Transverse colon (tissue), 4 donors: ENCODE data around the gene SRRM5. TPM values are rescaled to one million over a fixed set of nuclear protein-coding genes. Genes with fewer than 3 reads are reported as not detected.

Experiments used
- DNase-seq: peaks from one replicate; pipeline ENCODE4 v3.0.0-alpha.2; 2019
- H3K27ac ChIP-seq, 4 donors: fragments of 200-600 bp; sonication (generic); 2 replicates each; pipeline ENCODE4 v1.5.1; 2016 to 2018; ENCODE audit warnings: inconsistent platforms in 4 of 4
- H3K27me3 ChIP-seq: fragments of 200-600 bp; sonication (generic); 2 replicates; pipeline ENCODE4 v1.5.1; 2017; ENCODE audit warnings: inconsistent platforms
- H3K36me3 ChIP-seq, 4 donors: fragments of 200-600 bp; sonication (generic); 2 replicates each; pipeline ENCODE4 v1.5.1; 2017 to 2019; ENCODE audit warnings: inconsistent platforms in 4 of 4
- H3K4me1 ChIP-seq, 4 donors: fragments of 200-600 bp; sonication (generic); 2 replicates each; pipeline ENCODE4 v1.5.1; 2017 to 2020; ENCODE audit warnings: inconsistent platforms in 4 of 4
- H3K4me3 ChIP-seq, 4 donors: fragments of 200-600 bp; sonication (generic); 1 replicate in 1 of 4; 2 replicates in 3 of 4; pipeline versions ENCODE4 v1.5.1 to v1.6.1; 2017 to 2019; ENCODE audit warnings: inconsistent platforms in 4 of 4
- H3K9me3 ChIP-seq, 2 donors: fragments of 200-600 bp; sonication (generic); 2 replicates each; pipeline ENCODE4 v1.5.1; 2017 to 2019; ENCODE audit warnings: inconsistent platforms in 2 of 2
- EP300 ChIP-seq: sonication (generic); formaldehyde crosslinking; IDR thresholded peaks from one replicate; pipeline ENCODE4 v1.6.1; 2017; ENCODE audit warnings: antibody characterized with exemption, low read depth
- POLR2A ChIP-seq: fragments of 450-650 bp; IDR thresholded peaks from one replicate; pipeline ENCODE4 v1.6.1; 2016; ENCODE audit warnings: antibody characterized with exemption, mild to moderate bottlenecking, moderate library complexity
- POLR2AphosphoS5 ChIP-seq, 3 donors: sonication (generic); formaldehyde crosslinking; IDR thresholded peaks; one replicate each; pipeline ENCODE4 v1.6.1; 2016; ENCODE audit warnings: antibody characterized with exemption in 3 of 3
- WGBS, 2 donors: methylation state at CpG; one replicate each; pipeline ENCODE4 v1.1.5; 2018; ENCODE audit warnings: low coverage in 1 of 2; 5-methylcytosine and 5-hydroxymethylcytosine counted together
- in situ Hi-C, 4 donors: fragments of 200-750 bp; cut with MboI; loops; one replicate each; pipeline versions ENCODE4 v1.15.0 to v1.15.1; 2017; ENCODE audit warnings: low sequenced_read_pairs in 3 of 4, low pct_ligation_motif_present in 1 of 4, low pct_unique_long_range_greater_than_20kb in 1 of 4
- intact Hi-C: fragments of 100-400 bp; cut with DNase I; formaldehyde crosslinking; loops from one replicate; pipeline ENCODE4 v1.15.1; 2023; ENCODE audit warnings: low total_unique reads
- total RNA-seq, 4 donors: library from RNA; depleted of rRNA; stranded (reverse); fragments of >200 nt; gene quantifications; one replicate each; pipeline ENCODE4 v1.1.0, GENCODE V29; 2016
- TF ChIP-seq, protein P1 (sequence below), 5 experiments: fragments of 200-600 bp in 3 of 5; fragments of 450-650 bp in 2 of 5; sonication (generic) in 3 of 5; IDR thresholded peaks; 1 replicate in 2 of 5; 2 replicates in 3 of 5; pipeline ENCODE4 v1.5.1; 2016 to 2017; ENCODE audit warnings: antibody characterized with exemption in 5 of 5, inconsistent platforms in 3 of 5, mild to moderate bottlenecking in 2 of 5, moderate library complexity in 1 of 5

Gene SRRM5
- total RNA-seq, 4 donors from 2014 or later = 0.14 to 2.2 (median 0.64) TPM; not detected in 1

GRCh38 chr19:43572171-43572588 lies 39.7 kb upstream of the SRRM5 start:
- Histone ChIP-seq H3K36me3 (no peaks in the 10 kb centered on the region), H3K4me3 (no peak overlapping the region), H3K9me3 (no peaks in the 10 kb centered on the region), H3K27ac (peak overlapping the region in 2 of 4 donors; percentile 37 to 45), H3K27me3 (no peaks in the 10 kb centered on the region), H3K4me1 (peaks cover 5 to 21% (median 12%) of the 10 kb centered on the region in 4 donors)
- intact Hi-C loops = loop anchor here (2.0 kb wide), 1 partner anchor 31 kb away; no protein-coding TSS in a partner anchor
- in situ Hi-C loops = no loop called here
- 54 to 69% methylated on average over 3 of the region's 3 CpGs for WGBS, 2 donors
- no peak for TF ChIP-seq POLR2AphosphoS5 (IDR thresholded peaks at IDR 0.05)
- TF ChIP-seq EP300 = no peak
- no peak for TF ChIP-seq POLR2A
- DNase-seq = no peak

DNA sequence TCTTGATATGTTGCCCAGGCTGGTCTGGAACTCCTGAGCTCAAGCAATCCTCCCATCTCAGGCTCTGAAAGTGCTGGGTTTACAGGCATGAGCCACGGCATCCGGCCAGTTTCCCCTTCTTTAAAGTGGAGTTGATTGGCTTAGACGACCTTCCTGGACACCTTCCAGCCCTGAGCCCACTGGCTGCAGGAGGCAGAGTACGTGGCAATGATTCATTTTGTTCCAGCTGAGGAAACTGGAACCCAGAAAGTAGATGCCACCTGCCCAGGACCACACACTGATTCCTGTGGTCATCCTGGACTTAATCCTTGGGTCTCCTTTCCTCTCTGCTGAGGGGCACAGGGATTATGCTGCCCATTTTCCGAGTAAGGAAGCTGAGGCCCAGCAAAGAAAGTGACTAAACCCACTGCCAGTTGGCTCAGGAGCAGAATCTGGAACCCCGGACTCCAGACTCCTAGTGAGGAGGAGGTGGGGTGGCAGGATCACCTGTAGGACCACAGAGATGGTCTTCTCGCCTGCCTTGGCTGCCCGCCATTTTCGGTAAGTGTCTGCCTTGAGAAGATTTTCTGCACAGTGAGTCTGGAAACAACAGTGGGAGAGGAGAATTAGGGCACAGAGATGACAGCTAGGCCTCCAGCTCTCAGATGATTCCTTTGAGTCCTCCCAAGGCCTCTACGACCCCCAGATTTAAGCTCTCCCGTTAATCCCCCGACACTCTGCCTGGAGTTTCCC lies 37.3 kb upstream of the SRRM5 start:
- Histone ChIP-seq H3K9me3 (no peaks in the 10 kb centered on the region), H3K36me3 (no peaks in the 10 kb centered on the region), H3K4me1 (peaks cover 5 to 22% (median 12%) of the 10 kb centered on the region in 4 donors), H3K4me3 (peak overlapping the region; percentile 72 to 99 (median 88)), H3K27ac (peak overlapping the region; percentile 81 to 94 (median 92)), H3K27me3 (no peaks in the 10 kb centered on the region)
- in situ Hi-C loops = no loop called here
- intact Hi-C loops = no loop called here
- no peak for DNase-seq
- WGBS, 2 donors = 0 to 28% methylated on average over 3 to 12 of the region's 12 CpGs
- TF ChIP-seq POLR2AphosphoS5 (IDR thresholded peaks at IDR 0.05) (no peak), EP300 (no peak), POLR2A (no peak)
- TF ChIP-seq, protein P1, sequence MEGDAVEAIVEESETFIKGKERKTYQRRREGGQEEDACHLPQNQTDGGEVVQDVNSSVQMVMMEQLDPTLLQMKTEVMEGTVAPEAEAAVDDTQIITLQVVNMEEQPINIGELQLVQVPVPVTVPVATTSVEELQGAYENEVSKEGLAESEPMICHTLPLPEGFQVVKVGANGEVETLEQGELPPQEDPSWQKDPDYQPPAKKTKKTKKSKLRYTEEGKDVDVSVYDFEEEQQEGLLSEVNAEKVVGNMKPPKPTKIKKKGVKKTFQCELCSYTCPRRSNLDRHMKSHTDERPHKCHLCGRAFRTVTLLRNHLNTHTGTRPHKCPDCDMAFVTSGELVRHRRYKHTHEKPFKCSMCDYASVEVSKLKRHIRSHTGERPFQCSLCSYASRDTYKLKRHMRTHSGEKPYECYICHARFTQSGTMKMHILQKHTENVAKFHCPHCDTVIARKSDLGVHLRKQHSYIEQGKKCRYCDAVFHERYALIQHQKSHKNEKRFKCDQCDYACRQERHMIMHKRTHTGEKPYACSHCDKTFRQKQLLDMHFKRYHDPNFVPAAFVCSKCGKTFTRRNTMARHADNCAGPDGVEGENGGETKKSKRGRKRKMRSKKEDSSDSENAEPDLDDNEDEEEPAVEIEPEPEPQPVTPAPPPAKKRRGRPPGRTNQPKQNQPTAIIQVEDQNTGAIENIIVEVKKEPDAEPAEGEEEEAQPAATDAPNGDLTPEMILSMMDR (IDR thresholded peaks at IDR 0.05) = no peak

GRCh38 chr19:43575156-43575950 lies 36.5 kb upstream of the SRRM5 start, which contains the start of the genes PINLYP and XRCC1:
TSS of gene PINLYP (plus strand) at chr19:43575801. CDS start at chr19:43577192, 1,391 bp downstream.
TSS of gene XRCC1 (minus strand) at chr19:43575527. CDS start at chr19:43575458, 69 bp downstream.
- Histone ChIP-seq H3K27me3 (no peaks in the 10 kb centered on the region), H3K36me3 (no peaks in the 10 kb centered on the region), H3K9me3 (no peaks in the 10 kb centered on the region), H3K27ac (peak within 1 kb of the TSS; percentile 81 to 94 (median 92)), H3K4me1 (peaks cover 5 to 27% (median 12%) of the 10 kb centered on the region in 4 donors), H3K4me3 (peak within 1 kb of the TSS; percentile 72 to 99 (median 88))
- 0 to 1% methylated on average over 5 to 30 of the region's 51 CpGs for WGBS, 2 donors
- TF ChIP-seq EP300 (no peak), POLR2A (peak; percentile 48), POLR2AphosphoS5 (IDR thresholded peaks at IDR 0.05) (peak; percentile 55 to 68 (median 56))
- TF ChIP-seq, protein P1 (IDR thresholded peaks at IDR 0.05) = no peak
- in situ Hi-C loops = no loop called here
- peak; percentile 98 for DNase-seq
- intact Hi-C loops = no loop called here

GRCh38 chr19:43575955-43576878 lies 35.7 kb upstream of the SRRM5 start:
- Histone ChIP-seq H3K9me3 (no peaks in the 10 kb centered on the region), H3K27me3 (no peaks in the 10 kb centered on the region), H3K36me3 (no peaks in the 10 kb centered on the region), H3K4me1 (peaks cover 5 to 33% (median 14%) of the 10 kb centered on the region in 4 donors), H3K27ac (peak overlapping the region; percentile 74 to 94 (median 86)), H3K4me3 (peak overlapping the region in 3 of 4 donors; percentile 19 to 99 (median 72))
- in situ Hi-C loops (no loop called here), intact Hi-C loops (no loop called here)
- TF ChIP-seq POLR2A (no peak), EP300 (no peak), POLR2AphosphoS5 (IDR thresholded peaks at IDR 0.05) (no peak)
- TF ChIP-seq, protein P1 (IDR thresholded peaks at IDR 0.05) = no peak
- DNase-seq = no peak
- WGBS, 2 donors = 72 to 85% methylated on average over 19 to 37 of the region's 37 CpGs
